CD1c-positive myeloid dendritic cell (primary cell): ENCODE measurements around the gene GFI1B.
A peak's percentile ranks its signal among the peaks of the same experiment; 100 is the strongest.

Experiments used
- DNase-seq: peaks from one replicate; pipeline ENCODE4 v3.0.0-alpha.2; 2016; ENCODE audit errors: extremely low spot score

The GFI1B gene

DNA sequence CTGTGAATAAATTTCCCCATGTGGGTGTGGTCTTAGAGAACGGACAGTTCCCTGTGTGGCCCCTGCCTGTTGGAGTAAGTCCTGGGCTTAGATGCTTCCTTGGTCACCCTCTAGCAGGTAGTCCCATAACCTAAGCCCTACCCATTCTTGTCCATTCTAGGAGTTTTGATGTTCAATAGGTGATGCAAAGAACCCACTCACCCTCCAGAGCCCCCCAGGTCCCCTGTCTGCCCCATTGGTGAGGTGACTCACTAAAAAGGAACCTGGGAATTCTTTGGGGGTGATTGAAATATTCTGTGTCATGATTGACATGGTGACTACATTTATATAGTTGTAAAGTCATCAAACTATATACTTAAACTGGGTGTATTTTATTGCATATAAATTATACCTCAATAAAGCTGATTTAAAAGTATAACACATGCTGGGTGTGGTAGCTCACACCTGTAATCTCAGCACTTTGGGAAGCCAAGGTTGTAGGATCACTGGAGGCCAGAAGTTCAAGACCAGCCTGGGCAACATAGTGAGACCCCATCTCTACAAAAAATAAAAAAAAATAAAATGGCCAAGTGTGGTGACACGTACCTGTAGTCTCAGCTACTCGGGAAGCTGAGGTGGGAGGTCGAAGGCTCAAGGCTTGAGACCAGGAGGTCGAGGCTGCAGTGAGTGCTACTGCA is 31.6 kb downstream of the GFI1B start:
- DNase-seq, result no peak

DNA sequence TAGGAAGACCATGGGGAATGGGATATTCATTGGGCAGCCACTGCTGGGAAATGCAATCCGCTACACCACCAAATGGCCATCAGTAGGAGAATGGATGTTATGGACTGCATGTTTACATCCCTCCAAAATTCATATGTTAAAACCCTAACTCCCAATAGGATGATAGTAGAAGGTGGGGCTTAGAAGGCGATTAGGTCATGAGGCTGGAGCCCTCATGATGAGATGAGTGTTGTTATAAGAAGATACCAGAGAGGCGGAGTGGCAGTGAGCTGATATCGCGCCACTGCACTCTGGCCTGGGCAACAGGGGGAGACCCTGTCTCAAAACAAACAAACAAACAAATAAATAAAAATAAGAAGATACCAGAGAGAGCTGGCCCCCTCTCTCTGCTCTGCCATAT is 36.2 kb downstream of the GFI1B start:
- no peak for DNase-seq

DNA sequence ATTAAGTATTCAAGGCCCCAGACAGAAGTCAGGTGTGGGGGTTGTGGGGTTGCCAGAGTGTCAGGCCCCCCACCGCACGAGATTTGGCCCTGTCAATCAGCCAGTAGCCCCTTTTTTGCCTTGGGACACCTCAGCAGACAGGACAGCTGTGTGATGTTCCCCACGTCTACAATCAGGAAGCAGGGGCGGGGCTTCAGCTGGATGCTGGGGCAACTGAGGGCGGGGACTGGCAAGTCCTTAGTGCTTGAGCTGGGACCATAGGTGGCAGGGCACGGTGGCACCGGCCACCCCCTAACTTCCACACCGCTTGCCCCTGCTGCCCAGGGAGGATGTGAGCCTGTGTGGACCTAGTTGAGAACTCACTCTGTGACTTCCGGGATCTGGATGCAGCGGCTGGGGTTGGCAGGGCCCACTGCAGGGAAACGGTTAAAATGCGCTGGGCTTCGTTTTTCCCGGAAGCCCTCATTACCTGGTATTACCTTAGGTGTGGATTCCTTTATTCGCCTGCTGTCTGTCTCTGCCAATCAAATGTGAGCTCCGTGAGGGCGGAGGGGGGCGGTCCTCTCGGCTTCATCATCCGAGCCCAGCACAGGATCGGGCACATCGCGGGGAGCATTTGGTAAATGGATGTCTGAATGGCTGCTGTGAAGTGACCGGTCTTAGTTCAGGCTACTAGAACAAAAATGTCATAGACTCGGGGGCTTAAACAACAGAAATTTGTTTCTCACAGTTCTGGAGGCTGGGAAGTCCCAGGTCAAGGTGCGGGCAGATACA is 44.8 kb downstream of the GFI1B start:
- DNase-seq, result peak; percentile 53

DNA sequence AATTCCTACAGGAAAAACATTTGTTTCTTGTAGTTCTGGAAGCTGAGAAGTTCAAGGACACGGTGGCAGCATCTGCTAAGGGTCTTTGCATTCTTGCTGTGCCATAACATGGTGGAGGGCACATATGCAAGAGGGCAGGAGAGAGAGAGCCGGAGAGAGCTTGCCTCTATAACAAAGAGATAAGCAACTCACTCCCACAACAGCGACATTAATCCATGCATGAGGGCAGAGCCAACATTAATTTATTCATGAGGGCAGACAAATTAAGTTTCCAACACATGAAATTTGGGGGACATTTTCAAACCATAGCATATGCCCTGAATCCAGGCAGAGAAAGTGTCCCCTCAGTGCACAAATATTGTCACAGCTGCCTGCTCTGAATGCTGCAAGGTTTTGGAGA is 47.9 kb downstream of the GFI1B start:
- no peak for DNase-seq

DNA sequence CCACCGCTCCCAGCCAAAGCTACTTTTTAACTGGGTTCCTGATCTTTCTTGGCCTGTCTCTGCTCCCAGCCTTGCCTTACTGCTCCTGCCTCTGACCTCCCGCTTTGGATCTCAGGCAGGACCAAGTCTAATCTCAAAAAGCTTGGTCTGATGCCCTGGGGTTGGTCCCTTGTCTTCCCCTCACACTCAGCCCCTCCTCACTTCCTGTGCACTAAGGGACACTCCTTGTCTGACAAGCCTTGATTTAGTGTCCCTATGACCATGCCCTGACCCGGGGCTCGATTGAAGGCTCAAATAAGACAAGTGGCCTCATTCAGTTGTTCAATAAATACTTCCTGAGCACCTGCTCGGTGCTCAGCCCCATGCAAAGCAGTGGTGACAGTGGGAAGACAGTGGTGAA is 48.6 kb downstream of the GFI1B start:
- DNase-seq, result no peak

DNA sequence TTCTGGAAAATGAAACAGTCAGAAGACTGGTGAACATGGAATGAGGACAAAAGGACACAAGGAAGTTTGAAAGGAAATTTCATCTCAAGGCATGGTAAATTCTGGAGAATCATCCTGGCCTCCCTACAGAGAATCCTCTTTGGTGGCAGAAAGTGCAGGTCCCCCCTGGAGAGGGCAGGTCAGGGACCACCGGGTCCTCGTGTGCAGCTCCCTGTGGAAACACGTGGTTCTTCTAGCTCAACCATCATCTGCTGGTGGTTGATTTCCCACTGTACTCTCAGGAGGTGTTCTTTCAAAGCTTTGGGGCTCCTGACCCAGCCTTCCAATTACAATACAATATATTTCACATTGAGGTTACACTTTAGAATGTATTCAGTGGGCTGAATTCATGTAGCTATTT is 49.7 kb downstream of the GFI1B start:
- no peak for DNase-seq

DNA sequence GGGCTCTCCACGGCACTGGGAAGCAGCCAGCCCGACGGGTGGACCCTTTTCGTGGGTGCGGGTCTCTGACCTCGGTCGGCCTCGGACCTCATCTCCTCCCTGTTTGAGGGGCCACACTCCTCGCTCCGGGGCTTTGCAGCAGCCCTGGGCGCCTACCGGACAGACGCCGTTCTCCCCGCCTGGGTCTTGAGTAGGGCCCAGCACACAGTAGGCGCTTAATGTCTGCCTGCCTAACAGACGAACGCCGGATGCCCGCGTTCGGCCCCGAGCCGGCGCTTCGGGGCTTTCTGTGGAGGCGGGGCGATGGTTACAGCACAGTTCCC is 51.5 kb downstream of the GFI1B start:
- no peak for DNase-seq

DNA sequence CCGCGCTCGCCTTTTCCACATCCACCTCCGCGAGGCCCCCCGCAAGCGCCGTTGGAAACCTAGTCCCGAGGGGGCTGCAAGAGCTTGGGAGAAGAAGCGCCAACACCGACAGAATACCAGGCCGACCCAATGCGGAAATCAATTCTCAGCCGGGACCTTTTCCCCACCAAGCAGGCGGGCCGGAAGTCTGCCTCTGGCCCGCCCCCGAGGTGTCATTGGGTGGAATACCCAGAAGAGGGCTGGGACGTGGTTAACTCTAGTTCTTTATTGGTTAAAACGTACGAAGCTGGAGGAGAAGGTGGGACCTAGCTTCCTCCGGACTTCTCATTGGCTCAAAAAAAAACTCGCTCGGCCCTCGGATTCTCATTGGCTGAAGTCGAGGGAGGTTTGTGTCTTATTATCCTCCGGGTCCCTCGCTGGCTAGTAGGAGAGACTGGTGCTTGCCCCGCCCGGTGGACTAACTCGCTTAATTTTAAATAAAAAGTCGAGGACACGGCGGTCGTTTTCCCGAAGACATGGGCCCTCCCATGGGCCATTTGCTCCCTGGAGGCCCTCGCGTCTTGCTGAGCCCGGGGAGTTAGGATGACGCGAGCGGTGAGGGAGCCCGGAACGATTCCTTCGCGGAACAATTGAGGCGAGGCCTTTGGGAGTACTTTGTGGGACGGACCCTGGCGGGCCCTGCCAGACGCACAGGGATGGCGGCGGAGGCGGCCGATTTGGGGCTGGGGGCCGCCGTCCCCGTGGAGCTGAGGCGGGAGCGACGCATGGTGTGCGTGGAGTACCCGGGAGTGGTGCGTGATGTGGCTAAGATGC is 52.0 kb downstream of the GFI1B start, which contains the start of gene GTF3C5:
TSS of gene GTF3C5 (plus strand) at position 681 of the 813 bp plus-strand sequence. CDS start at position 696, 15 bp downstream.
- DNase-seq, result peak; percentile 99

DNA sequence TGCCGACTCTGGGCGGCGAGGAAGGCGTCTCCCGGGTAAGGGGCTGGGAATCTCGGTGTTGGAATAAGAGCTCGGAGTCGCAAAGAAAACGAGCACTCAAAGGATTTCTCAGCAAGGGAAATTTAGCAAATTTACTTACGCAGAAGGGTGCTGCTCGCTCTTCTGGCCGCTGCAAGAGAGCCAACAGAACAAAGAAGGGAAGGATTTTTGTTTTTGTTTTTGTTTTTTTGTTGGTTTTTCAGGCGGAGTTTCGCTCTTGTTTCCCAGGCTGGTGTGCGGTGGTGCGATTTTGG is 52.6 kb downstream of the GFI1B start:
- no peak for DNase-seq

DNA sequence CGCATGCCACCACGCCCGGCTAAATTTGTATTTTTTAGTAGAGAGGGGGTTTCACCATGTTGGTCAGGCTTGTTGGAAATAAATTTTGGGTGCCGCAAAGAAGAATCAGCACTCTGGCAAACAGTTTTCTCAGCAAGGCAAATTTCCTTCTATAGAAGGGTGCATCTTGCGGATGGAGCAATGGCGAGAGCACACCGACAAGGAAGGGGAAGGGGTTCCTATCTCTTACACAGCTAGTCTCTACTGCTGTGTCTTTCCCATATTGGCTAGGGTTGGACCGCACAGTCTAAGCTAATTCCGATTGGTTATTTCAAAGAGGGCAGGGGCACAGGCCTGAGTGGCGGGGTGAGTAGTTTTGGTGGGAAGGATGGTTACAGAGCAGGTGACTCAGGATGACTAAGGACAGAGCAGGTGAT is 53.0 kb downstream of the GFI1B start:
- DNase-seq, result no peak

DNA sequence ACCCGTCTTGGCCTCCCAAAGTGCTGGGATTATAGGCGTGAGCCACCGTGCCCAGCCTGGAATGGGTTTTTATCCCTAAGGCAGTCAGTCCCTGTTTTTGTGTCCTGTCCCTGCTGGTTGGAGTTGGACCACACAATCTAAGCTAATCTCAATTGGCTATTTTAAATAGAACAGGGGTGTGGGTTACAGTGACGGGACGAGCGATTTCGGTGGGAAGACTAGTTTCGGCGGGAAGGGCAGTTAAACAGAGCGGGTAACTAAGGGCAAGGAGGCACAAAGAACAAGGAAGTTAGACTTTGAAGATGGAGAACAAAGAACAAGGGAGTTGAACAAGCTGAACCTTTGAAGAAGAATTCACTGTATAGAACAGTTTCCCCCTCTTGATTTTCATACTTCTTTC is 53.7 kb downstream of the GFI1B start:
- DNase-seq, result no peak

DNA sequence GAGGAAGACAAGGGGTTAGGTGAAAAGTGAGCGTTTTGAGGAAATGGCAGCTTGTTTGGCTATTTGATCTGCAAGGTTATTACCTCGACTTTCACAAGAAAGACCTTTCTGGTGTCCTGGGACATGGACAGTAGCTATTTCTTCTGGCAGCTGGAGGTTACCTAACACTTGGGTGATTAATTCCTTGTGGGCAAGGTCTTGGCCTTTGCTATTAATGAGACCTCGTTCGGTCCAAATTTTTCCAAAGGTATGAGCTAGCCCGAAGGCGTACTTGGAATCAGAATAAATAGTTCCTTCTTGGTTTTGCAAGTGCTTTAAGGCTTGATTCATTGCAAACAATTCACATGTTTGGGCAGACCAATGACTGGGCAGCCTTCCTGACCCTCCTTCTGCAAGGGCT is 57.2 kb downstream of the GFI1B start:
- DNase-seq, result no peak

DNA sequence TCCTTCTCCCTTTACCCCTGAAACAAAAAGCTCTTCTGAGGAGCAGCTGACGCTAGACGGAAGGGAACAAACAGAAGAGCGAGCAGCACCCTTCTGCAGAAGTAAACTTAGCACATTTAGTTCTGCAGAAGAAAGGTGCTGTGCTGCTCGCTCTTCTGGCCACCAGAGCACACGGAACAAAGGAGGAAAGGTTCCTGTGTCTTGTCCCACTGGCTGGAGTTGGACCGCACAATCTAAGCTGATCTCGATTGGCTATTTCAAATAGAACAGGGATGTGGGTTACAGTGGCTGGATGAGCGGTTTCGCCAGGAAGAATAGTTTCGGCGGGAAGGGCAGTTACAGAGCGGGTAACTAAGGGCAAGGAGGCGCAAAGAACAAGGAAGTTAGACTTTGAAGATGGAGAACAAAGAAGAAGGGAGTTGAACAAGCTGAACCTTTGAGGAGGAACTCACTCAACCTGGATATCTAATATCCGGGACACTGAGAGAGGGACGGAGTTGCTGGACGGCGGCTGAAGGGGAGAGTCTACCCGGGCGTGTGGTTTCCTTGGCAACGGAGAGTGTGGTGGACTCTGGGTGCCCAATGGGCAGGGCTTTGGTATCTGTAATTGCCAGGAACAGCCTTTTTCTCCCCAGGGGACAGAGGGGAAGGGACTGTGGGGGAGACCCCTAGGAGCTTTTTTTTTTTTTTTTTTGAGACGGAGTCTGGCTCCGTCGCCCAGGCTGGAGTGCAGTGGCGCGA is 59.5 kb downstream of the GFI1B start:
- no peak for DNase-seq

DNA sequence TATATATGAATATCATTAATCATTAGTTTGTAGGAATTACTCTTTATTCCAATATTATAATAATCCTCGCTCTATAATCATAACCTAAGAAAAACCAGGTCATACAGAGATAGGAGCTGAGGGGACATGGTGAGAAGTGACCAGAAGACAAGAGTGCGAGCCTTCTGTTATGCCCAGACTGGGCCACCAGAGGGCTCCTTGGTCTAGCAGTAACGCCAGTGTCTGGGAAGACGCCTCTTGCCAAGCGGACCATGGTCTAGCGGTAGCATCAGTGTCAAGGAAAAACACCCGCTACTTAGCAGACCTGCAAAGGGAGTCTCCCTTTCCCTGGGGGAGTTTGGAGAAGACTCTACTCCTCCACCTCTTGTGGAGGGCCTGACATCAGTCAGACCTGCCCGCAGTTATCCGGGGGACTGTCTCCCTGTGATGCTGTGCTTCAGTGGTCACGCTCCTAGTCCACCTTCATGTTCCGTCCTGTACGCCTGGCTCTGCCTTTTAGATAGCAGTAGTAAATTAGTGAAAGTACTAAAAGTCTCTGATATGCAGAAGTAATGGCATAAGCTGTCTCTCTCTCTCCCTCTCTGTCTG is 62.5 kb downstream of the GFI1B start:
- DNase-seq, result peak; percentile 35
